ENCODE data around the gene ABLIM1.

ABLIM1 gene

GRCh38 chr10:114576132-114576487, 82.0 kb downstream of the ABLIM1 start:
- DNase-seq (ENCODE audit: low read depth), result no peak

DNA sequence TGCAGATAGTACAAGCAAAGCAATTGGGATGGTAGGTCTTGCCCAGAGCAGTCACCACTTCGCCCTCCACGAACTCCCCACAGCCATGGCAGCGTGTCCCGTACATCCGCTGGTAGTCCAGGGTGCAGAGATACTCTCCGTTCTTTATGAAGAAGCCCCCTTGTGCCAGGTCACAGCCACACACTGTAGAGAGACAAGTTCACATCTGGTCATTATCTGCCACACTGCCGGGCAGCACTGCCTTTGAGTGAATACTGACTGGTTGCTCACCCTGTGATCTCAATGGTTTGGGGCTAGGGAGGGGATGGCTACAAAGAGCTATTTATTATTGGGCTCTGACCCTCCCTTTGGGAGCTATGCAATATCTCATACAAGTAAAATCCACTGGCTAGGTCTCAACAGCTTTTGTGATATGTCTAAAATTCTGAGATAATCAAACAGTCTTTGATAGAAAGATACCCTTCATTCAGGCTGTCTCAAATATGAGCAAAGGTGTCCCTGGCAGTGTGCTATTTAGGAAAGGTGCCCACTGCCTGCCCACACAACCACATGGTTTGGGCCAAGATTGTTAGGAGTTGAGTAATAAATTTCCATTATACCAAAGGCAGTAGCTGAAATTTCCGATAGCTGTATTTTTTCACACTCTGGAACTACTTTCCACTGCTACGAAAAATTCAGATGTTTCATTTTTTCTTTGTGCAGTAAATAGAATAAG, 82.5 kb downstream of the ABLIM1 start:
- DNase-seq (ENCODE audit: low read depth), result no peak

GRCh38 chr10:114573330-114574045, 84.6 kb downstream of the ABLIM1 start:
- no peak for DNase-seq (ENCODE audit: low read depth)

DNA sequence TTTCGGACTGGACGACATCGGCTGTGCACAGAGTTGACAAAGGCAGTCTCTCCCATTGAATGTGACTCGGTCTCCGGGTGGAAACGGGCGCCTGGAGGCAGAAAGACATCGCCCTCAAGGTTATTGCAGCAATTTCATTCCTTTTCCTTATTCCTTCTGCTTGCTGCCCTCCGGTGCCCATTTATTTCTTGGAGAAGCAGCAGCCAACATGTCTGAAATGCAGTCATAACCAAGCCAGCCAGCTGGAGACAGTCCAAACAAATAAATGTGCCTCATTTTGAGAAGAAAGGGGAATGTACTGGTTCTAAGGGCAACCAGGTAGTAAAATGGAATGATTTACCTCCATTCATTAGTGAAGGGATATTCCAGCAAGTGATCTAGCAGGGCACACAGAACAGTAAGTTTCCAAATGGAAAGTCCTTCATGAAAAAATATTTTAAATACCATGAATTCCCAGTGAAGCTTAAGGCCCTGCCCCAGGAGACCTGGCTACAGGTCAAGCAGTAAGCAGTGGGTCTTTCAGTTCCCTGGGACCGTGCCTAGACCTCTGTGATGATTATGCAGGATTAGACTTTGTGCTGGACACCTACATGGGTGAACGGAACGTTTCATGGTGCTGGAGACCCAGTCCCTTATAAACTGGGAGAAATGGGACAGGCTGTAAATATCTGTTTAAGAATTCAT, 86.6 kb downstream of the ABLIM1 start:
- DNase-seq (ENCODE audit: low read depth), result no peak

- DNase-seq (ENCODE audit: low read depth), result no peak
These were observed 92.0 kb downstream of the ABLIM1 start for GRCh38 chr10:114566064-114566463.

DNA sequence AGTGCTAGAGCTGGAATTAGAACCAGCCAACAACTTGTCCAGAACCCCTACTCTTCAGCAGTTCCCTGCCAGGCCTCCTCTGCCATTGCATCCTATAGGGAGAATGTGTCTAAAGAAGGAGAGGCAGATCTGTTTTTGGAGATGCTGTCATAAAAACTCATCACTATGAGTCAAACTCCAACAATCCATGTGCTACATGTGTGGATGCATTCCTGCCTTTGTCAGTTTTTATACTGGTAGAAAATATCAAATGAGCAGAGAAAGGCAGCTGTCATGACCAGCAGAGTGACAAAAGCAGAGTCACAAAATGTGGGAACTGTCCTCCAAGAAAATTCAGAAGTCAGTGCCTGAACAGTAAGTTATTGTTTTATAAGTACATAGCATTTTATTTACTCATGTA, 93.0 kb downstream of the ABLIM1 start:
- DNase-seq (ENCODE audit: low read depth), result no peak

DNA sequence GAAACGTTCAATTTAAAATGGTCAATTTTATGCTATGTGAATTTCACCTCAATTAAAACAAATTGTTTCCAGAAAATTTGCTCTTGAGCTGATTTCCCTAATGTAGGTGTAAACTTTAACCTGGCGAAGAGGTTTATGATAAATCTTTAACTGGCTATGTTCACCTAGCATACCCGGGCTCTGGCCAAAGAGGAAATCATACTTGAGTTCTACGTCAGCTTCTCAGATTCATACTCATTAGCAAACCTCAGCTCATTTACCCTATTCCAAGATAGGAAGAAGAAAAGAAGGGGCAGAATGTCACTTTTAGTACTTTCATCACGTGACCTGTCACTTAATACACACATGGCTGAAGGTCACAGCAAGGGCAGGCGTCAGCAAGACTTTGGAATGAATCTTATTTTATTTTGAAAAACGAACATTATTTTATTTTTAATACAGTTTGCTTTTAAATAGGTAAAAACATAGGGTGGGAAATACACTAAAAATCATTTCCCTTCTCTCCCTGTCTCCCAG, 97.0 kb downstream of the ABLIM1 start:
- no peak for DNase-seq (ENCODE audit: low read depth)

DNA sequence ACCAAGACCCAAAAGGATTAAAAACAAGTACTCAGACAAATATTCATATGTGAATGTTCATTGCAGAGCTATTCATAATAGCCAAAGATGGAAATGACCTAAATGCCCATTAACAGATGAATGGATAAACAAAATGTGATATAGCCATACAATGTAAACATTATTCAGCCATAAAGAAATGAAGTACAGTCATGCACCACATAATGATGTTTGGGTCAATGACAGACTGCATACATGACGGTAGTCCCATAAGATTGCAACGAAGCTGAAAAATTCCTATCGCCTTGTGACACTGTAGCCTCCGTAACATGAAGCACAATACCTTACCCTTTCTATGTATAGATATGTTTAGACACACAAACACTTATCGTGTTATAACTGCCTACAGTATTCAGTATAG, 97.9 kb downstream of the ABLIM1 start:
- no peak for DNase-seq (ENCODE audit: low read depth)

DNA sequence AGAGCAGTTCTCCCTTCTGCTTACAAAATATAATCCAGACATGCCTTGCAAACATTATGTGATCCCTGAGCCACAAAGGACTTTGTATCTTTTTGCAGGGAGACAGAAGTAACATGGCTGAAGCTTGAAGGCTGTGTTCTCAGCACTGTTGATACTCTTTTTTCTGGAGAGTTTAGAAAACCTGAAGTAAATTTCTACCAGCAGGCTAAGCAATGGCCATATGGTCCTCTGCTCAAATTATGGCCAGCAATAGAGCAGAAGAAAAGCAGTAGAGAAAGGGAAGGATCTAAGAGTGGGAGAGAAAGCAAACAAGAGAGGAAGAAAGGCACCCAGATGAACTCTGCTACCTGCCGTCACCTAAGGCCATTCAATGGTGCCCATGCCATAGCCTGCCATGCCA, 98.4 kb downstream of the ABLIM1 start:
- no peak for DNase-seq (ENCODE audit: low read depth)

GRCh38 chr10:114557854-114558253, 100.2 kb downstream of the ABLIM1 start:
- DNase-seq (ENCODE audit: low read depth), result no peak

DNA sequence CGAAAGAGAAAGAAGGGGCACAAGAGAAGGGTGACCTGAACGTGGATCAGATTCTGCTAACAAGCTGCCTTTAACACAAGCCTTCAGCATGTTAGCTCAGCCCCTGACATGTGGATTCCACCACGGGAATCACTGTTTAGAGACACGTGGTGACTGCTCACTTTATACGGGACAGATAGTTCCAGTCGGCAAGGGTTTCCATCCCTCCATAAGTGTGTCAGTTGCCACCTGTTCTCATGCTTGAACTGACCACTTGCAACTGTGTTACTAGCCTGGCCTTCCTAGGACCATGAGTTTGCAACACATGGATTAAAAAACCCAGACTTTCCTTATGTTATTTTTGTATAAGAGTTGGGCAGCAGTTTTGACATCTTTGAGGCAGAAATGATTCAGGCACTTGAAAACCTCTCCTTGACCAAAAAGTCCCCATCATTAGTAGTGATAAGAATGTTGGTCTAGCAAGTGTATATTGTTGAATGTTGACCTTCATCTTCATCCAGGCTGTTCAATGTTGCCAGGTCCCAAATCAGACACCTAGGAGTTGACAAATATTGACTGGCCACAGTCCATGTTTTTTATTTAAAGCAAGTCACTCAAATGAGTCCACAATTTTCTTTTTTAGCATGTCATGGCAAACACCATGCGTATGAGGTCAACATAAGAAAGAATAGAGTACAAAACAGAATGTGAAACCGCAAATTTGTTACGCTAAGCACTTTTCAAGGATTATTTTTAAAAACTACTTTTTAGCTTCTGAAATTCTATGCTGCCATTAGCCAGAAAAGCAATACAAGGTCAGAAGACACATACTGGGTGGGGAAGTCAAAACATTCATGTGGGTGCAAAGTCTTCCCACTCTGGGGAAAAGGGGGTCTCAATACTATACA, 101.6 kb downstream of the ABLIM1 start:
- no peak for DNase-seq (ENCODE audit: low read depth)

- no peak for DNase-seq (ENCODE audit: low read depth)
These were observed 104.6 kb downstream of the ABLIM1 start for GRCh38 chr10:114553436-114553835.

DNA sequence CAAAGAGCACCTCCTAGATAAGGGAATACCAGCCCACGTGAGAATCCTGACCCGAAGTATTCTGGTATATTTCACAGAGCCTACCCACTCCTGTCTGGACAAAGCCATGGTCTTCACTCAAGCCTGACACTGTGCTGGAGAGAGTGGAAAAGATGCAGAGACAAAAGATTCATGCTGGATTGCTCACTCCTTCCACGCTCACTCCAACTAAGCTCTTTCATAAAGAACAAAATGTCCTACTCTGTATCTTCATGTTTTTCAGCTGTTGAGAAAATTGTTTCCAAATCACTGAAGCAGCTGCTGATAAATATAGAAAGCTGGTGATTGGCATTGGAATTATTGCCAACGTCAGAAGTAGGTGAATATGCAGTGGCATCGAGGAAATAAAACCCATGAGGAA, 106.0 kb downstream of the ABLIM1 start:
- no peak for DNase-seq (ENCODE audit: low read depth)

GRCh38 chr10:114551636-114551972, 106.5 kb downstream of the ABLIM1 start:
- no peak for DNase-seq (ENCODE audit: low read depth)

DNA sequence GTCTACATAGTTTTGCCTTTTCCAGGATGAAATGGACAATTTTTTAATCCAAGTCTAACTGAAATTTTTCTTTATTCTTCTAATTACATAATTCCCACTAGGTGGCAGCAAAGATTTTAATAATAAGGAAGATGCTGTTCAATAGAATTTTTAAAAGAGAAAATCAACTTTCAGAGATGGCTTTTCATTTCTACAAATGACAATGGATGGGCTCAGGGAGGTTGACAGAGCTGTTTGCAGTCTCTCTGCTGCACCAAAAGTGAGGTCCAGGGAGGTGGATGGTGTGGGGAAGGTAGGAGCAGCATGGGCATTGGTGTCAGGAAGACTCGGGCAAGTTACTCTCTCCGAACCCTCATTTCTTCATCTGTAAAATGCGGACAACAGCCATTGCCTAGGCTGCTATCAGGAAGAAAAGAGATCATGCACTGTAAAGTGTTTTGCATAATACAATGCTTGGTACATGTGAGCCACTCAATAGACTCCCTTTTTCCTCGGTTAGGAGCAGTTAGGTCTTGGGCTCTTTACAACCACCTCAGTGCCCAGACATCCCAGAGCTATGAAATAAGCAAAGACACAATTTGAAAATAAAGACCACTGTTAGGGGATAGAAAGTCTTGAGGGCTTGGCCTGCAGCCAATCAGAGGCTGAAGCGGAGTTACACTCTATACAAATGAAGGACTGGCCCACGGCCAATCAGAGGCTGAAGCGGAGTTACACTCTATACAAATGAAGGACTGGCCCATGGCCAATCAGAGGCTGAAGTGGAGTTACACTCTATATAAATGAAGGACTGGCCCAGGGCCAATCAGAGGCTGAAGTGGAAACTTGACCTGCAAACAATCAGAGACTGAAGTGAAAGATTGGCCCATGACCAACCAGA, 107.1 kb downstream of the ABLIM1 start:
- no peak for DNase-seq (ENCODE audit: low read depth)

DNA sequence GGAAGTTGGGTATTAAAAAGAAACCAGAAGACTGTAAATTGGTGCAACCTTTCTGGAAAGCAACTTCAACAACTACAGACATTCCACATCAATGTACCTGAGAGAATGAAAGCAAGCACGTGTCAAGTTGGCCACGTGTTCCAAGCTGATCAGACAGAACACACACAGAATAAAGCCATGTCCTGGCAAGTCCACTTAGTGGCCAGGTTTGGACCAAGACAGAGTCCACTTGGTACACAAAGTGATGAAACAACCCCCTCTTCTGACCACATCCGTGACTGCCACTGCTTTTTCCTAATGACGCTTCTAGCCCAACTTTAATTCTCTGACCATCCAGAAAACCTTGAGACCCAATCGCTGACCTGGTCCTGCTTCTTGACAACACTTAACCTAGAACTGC, 109.4 kb downstream of the ABLIM1 start:
- no peak for DNase-seq (ENCODE audit: low read depth)

- DNase-seq (ENCODE audit: low read depth), result no peak
These were observed 110.6 kb downstream of the ABLIM1 start for GRCh38 chr10:114547514-114547913.

DNA sequence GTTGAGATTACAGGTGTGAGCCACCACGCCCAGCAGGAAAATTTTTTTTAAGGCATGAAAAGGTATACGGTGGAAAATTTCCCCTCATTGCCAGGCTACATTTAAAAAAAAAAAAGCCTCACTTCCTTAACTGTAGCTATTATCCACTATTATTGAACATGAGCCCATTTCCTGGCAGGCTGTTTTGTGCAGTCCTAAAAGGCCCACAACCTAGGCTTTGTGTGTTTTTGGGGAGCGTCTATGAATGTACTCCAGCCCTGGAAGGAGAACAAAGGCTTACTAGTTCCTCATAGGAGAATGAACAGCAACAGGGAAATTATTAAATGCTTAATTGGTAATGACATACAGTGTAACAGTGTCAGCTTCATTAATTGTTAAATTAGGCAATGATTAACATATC, 111.0 kb downstream of the ABLIM1 start:
- DNase-seq (ENCODE audit: low read depth), result no peak

DNA sequence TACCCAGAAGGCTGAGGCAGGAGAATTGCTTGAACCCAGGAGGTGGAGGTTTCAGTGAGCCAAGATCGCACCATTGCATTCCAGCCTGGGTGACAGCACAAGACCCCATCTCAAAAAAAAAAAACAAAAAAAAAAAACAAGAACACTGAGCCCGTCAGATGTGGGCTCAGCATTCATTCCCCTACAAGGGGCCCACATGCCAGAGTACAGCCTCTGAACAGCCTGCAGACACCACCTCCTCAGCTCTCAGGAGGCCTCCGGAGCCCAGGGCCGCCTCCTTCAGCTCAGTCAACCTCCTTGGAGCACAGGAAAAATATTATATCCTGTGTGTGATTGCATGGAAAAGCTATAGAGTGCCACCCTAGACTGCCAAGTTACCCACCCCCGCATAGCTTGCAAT, 112.3 kb downstream of the ABLIM1 start:
- no peak for DNase-seq (ENCODE audit: low read depth)

DNA sequence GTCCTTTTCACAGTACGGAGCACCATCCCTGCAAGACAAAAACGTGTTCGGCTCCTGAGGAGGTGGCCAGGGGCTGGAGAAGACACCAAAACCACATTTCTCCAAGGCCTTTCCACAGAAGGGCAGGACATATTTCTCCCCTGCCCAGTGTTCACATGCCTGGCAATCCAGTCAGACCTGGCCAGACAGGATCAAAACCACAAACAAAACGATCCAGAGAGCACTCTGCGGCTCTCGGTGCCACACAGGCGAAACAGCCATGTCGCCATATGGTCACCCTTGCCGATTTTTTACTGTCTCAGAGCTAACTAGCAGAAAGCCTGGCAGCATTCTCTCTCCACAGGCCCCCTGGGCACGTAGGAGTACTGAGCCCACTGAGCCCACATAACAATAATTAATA, 113.0 kb downstream of the ABLIM1 start:
- DNase-seq (ENCODE audit: low read depth), result no peak

- peak; percentile 26 for DNase-seq (ENCODE audit: low read depth)
These were observed 113.9 kb downstream of the ABLIM1 start for GRCh38 chr10:114544045-114544659.

All from stimulated activated CD8-positive, alpha-beta memory T cell treated with anti-CD3 and anti-CD28 coated beads, Interleukin-7, amount 100 ng/mL, for 24 hours (primary cell).